PFSK-1 (cell line): ENCODE data around the gene SFI1.

ENCODE experiments used
- FOXP2 ChIP-seq: optimal IDR thresholded peaks from 2 replicates; pipeline ENCODE3; 2011; ENCODE audit warnings: borderline replicate concordance, control low read depth, inconsistent platforms; ENCODE audit not compliant: insufficient read depth; ENCODE audit errors: extremely low read length, extremely low read depth
- POLR2AphosphoS5 ChIP-seq: IDR thresholded peaks from 2 replicates; pipeline ENCODE4 v1.6.1; 2012; ENCODE audit warnings: low read depth, mild to moderate bottlenecking, control low read depth, low read length, moderate library complexity
- SIN3A ChIP-seq: IDR thresholded peaks from 2 replicates; pipeline ENCODE4 v1.6.1; 2012; ENCODE audit warnings: mild to moderate bottlenecking, low read length, moderate library complexity, borderline replicate concordance; ENCODE audit not compliant: insufficient read depth
- TAF1 ChIP-seq: IDR thresholded peaks from 2 replicates; pipeline ENCODE4 v1.6.1; 2012; ENCODE audit warnings: low read length, control low read depth, borderline replicate concordance; ENCODE audit not compliant: insufficient read depth
- TF ChIP-seq, protein P1 (sequence below), 2 experiments: IDR thresholded peaks; 2 replicates each; pipeline versions ENCODE4 v1.6.1 to v1.8.0; 2011 to 2012; ENCODE audit warnings: low read depth in 2 of 2, low read length in 2 of 2, control low read depth in 1 of 2, inconsistent platforms in 1 of 2, mild to moderate bottlenecking in 1 of 2, moderate library complexity in 1 of 2; ENCODE audit not compliant: insufficient read depth in 1 of 2

The SFI1 gene

DNA sequence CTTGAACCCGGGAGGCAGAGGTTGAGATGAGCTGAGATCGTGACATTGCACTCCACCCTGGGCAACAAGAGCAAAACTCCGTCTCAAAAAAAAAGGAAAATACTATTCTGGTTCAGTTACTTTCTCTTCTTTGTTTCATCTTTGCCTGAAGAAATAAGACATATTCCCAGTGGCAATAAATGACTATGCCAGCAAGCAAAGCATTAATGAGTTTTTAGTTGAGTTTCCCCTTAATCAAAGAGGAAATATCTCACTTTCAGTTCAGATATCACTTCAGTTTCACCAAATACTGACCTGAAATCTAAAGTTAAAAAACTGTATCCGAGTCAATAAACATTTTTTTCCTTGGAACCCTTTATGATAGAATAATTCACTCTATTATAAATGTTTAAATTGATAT lies 155.3 kb downstream of the SFI1 start:
- TF ChIP-seq FOXP2 (no peak), TAF1 (no peak), SIN3A (no peak), POLR2AphosphoS5 (no peak)
- TF ChIP-seq, protein P1, sequence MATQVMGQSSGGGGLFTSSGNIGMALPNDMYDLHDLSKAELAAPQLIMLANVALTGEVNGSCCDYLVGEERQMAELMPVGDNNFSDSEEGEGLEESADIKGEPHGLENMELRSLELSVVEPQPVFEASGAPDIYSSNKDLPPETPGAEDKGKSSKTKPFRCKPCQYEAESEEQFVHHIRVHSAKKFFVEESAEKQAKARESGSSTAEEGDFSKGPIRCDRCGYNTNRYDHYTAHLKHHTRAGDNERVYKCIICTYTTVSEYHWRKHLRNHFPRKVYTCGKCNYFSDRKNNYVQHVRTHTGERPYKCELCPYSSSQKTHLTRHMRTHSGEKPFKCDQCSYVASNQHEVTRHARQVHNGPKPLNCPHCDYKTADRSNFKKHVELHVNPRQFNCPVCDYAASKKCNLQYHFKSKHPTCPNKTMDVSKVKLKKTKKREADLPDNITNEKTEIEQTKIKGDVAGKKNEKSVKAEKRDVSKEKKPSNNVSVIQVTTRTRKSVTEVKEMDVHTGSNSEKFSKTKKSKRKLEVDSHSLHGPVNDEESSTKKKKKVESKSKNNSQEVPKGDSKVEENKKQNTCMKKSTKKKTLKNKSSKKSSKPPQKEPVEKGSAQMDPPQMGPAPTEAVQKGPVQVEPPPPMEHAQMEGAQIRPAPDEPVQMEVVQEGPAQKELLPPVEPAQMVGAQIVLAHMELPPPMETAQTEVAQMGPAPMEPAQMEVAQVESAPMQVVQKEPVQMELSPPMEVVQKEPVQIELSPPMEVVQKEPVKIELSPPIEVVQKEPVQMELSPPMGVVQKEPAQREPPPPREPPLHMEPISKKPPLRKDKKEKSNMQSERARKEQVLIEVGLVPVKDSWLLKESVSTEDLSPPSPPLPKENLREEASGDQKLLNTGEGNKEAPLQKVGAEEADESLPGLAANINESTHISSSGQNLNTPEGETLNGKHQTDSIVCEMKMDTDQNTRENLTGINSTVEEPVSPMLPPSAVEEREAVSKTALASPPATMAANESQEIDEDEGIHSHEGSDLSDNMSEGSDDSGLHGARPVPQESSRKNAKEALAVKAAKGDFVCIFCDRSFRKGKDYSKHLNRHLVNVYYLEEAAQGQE (IDR thresholded peaks at IDR 0.05; ENCODE audit: insufficient read depth in 1 of 2, low read depth in 2 of 2, low read length in 2 of 2): no peak

DNA sequence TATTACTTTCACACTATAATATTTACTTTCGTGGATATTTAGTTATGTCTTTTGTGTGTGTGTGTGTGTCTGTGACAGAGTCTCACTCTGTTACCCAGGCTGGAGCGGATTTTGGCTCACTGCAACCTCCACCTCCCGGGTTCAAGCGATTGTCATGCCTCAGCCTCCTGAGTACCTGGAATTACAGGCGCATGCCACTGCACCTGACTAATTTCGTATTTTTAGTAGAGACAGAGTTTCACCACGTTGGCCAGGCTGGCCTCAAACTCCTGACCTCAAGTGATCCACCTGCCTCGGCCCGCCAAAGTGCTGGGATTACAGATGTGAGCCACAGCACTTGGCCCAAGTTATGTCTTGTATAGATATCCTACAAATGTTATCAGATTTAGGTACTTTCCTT lies 155.8 kb downstream of the SFI1 start:
- TF ChIP-seq FOXP2 (no peak), TAF1 (no peak), POLR2AphosphoS5 (no peak), SIN3A (no peak)
- TF ChIP-seq, protein P1 (IDR thresholded peaks at IDR 0.05; ENCODE audit: insufficient read depth in 1 of 2, low read depth in 2 of 2, low read length in 2 of 2): no peak

DNA sequence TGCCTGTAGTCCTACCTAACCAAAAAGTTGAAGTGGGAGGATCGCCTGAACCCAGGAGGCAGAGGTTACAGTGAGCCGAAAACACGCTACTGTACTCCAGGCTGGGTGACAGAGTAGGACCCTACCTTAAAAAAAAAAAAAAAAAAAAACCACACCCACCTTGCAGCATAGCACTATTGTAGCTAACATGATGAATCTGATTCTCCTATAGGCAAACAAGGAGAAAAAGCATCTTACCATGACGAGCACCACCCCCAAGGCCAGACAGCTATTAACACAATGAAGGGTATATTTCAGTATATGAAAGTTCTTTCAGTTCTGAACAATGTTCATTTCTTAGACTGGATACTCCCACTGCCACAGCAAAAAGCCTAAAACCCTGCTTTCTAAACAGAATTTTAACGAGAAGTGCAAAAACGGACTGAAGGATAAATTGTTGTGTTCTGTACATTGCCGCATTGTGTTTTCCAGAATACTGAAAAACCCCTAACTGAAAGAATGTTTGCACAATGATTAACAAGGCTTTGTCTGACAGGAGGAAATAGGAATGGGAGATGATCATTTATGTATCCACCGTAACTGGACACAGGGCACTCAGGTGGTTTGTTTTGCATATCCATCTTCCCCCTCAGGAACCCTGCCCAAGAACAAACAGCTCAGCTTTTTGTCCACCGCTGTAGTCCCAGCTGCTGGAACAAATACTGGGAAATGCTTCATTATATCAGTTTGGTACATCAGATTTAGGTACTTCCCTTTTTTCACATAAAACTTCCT lies 156.8 kb downstream of the SFI1 start:
- TF ChIP-seq FOXP2: no peak
- TF ChIP-seq SIN3A: no peak
- TF ChIP-seq, protein P1 (IDR thresholded peaks at IDR 0.05; ENCODE audit: insufficient read depth in 1 of 2, low read depth in 2 of 2, low read length in 2 of 2): no peak
- TF ChIP-seq TAF1: no peak
- no peak for TF ChIP-seq POLR2AphosphoS5

DNA sequence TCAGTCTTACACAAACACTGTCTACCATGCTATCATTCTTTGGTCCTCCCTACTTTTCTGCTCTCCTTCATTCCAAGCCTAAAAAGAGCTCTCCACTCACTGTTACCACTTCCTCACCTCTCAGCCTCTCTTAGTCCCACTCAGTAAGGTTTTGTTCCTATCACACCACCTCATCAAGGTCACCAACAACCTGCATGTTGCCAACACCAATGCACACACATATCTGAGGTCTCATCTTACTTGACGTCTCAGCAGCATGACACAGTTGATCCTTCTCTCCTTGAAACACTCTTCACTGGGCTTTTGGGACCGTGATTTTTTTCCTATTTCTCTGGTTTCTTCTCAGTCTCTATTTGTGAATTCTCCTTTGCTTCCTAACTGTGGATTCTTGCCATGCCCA lies 157.6 kb downstream of the SFI1 start:
- no peak for TF ChIP-seq SIN3A
- TF ChIP-seq, protein P1 (IDR thresholded peaks at IDR 0.05; ENCODE audit: insufficient read depth in 1 of 2, low read depth in 2 of 2, low read length in 2 of 2): no peak
- no peak for TF ChIP-seq POLR2AphosphoS5
- no peak for TF ChIP-seq TAF1
- TF ChIP-seq FOXP2: no peak
